ENCODE measurements around the gene PLA2G12B. TPM values are rescaled to one million over a fixed set of nuclear protein-coding genes. Genes with fewer than 3 reads are reported as not detected.
"Not testable (repeated sequence)": the region's sequence is repeated elsewhere in the genome, so short reads cannot be mapped to it uniquely, and the experiment has no call there.

PLA2G12B gene
- total RNA-seq, 4 donors from 2014 or later = not detected

DNA sequence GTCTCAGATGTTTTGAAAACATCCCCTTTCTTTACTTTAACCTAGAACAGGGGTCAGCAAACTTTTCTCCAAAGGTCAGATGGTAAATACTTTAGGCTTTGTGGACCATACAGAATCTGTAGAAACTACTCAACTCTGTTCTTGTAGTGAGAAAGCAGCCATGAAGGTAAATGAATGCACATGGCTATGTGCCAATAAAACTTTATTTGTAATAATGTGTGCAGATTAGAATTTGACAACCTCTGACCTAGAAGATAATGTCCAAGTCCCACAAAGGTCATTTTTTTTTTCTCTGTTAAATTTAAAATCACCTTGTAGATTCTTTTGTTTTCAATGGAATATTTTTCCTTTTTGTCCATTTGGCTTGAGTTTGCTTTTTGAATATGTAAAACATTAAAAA, 43.9 kb downstream of the PLA2G12B start:
- Histone ChIP-seq H3K36me3 (no peaks in the 10 kb centered on the region), H3K27me3 (no peaks in the 10 kb centered on the region), H3K4me3 (no peak overlapping the region), H3K9me3 (no peaks in the 10 kb centered on the region), H3K27ac (replicated peaks in 1 of 4) (no peak overlapping the region), H3K4me1 (no peaks in the 10 kb centered on the region)
- DNase-seq (ENCODE audit: extremely low spot score) = no peak
- intact Hi-C loops (cut with DNase I) = no loop called here
- TF ChIP-seq EP300 (IDR thresholded peaks at IDR 0.05) = no peak
- TF ChIP-seq POLR2A (IDR thresholded peaks at IDR 0.05; ENCODE audit: low read depth) = no peak
- no peak for TF ChIP-seq POLR2AphosphoS5 (IDR thresholded peaks at IDR 0.05)
- TF ChIP-seq, protein P1, sequence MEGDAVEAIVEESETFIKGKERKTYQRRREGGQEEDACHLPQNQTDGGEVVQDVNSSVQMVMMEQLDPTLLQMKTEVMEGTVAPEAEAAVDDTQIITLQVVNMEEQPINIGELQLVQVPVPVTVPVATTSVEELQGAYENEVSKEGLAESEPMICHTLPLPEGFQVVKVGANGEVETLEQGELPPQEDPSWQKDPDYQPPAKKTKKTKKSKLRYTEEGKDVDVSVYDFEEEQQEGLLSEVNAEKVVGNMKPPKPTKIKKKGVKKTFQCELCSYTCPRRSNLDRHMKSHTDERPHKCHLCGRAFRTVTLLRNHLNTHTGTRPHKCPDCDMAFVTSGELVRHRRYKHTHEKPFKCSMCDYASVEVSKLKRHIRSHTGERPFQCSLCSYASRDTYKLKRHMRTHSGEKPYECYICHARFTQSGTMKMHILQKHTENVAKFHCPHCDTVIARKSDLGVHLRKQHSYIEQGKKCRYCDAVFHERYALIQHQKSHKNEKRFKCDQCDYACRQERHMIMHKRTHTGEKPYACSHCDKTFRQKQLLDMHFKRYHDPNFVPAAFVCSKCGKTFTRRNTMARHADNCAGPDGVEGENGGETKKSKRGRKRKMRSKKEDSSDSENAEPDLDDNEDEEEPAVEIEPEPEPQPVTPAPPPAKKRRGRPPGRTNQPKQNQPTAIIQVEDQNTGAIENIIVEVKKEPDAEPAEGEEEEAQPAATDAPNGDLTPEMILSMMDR (IDR thresholded peaks at IDR 0.05) = no peak

DNA sequence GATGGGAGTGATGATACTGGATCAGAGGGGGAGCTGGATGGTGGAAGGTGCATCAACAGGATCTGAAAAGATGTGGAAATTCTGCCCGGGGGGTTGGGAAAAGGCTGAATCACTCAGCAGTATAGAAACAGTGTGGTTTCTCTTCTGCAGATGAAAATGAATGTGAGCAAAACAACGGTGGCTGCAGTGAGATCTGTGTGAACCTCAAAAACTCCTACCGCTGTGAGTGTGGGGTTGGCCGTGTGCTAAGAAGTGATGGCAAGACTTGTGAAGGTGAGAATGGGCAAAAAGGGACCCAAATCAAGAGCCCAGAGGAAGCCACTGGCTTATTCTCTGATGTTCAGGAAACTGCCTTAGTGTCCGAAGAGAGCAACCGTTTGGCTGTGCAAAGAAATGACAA, 48.2 kb downstream of the PLA2G12B start:
- intact Hi-C loops (cut with DNase I) = no loop called here
- Histone ChIP-seq H3K4me3 (no peak overlapping the region), H3K4me1 (no peaks in the 10 kb centered on the region), H3K27ac (replicated peaks in 1 of 4) (no peak overlapping the region), H3K27me3 (no peaks in the 10 kb centered on the region), H3K9me3 (no peaks in the 10 kb centered on the region), H3K36me3 (no peaks in the 10 kb centered on the region)
- TF ChIP-seq POLR2A (IDR thresholded peaks at IDR 0.05; ENCODE audit: low read depth) = no peak
- TF ChIP-seq EP300 (IDR thresholded peaks at IDR 0.05) = no peak
- TF ChIP-seq, protein P1 (IDR thresholded peaks at IDR 0.05) = no peak
- no peak for TF ChIP-seq POLR2AphosphoS5 (IDR thresholded peaks at IDR 0.05)
- WGBS = 87% methylated on average over 6 of the region's 6 CpGs
- DNase-seq (ENCODE audit: extremely low spot score) = no peak

DNA sequence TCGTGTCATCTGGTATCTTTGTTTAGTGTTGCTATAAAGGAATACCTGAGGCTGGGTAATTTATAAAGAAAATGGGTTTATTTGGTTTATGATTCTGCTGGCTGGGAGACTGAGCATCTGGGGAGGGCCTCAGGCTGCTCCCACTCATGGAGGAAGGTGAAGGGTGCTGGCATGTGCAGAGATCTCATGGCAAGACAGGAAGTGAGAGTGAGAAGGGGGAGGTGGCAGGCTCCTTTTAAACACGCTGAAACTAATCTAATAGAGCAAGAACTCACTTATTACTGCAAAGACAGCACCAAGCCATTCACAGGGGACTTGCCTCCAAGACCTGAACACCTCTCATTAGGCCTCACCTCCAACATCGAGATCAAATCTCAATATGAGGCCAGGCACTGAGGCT, 49.8 kb downstream of the PLA2G12B start:
- TF ChIP-seq POLR2AphosphoS5 (IDR thresholded peaks at IDR 0.05) = no peak
- WGBS = 80% methylated on average over 3 of the region's 3 CpGs
- Histone ChIP-seq H3K9me3 (no peaks in the 10 kb centered on the region), H3K27ac (replicated peaks in 1 of 4) (no peak overlapping the region), H3K4me3 (no peak overlapping the region), H3K36me3 (no peaks in the 10 kb centered on the region), H3K27me3 (no peaks in the 10 kb centered on the region), H3K4me1 (no peaks in the 10 kb centered on the region)
- intact Hi-C loops (cut with DNase I) = no loop called here
- DNase-seq (ENCODE audit: extremely low spot score) = no peak

DNA sequence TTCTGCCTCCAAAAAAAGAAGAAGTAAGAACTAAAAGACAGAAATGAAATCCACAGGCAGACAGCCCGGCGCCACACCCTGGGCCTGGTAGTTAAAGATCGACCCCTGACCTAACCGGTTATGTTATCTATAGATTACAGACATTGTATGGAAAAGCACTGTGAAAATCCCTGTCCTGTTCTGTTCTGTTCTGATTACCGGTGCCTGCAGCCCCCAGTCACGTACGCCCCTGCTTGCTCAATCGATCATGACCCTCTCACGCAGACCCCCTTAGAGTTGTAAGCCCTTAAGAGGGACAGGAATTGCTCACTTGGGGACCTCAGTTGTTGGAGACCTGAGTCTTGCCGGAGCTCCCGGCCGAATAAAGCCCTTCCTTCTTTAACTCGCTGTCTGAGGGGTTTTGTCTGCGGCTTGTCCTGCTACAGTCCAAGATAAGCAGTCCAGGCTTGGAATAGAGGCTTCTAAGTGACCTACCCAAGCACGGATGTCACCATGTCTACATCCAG, 50.6 kb downstream of the PLA2G12B start:
- H3K4me1 ChIP-seq; DNase-seq (ENCODE audit: extremely low spot score); H3K4me3 ChIP-seq; H3K27ac ChIP-seq (replicated peaks in 1 of 4); intact Hi-C loops (cut with DNase I); H3K9me3 ChIP-seq; H3K27me3 ChIP-seq; H3K36me3 ChIP-seq: not testable (repeated sequence)
- 92% methylated on average over 15 of the region's 15 CpGs for WGBS

DNA sequence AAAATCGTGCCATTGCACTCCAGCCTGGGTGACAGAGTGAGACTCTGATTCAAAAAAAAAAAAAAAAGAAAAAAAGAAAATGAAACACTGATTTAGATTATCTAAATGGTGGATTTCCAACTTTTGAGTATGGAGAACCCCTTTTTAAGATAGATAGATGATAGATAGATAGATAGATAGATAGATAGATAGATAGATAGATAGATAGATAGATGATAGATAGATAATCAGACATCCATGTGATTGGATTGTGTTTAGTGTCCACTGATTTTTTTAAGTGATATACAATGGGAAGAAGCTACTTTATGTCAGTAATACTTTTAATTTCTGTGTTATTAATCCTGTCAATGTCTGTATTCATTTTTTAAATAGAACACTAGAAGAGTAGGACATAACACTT, 55.1 kb downstream of the PLA2G12B start:
- DNase-seq (ENCODE audit: extremely low spot score) = no peak
- Histone ChIP-seq H3K4me1 (no peaks in the 10 kb centered on the region), H3K27ac (replicated peaks in 1 of 4) (no peak overlapping the region), H3K9me3 (no peaks in the 10 kb centered on the region), H3K4me3 (no peak overlapping the region), H3K36me3 (no peaks in the 10 kb centered on the region), H3K27me3 (peaks cover 0 to 6% (median 0%) of the 10 kb centered on the region in 4 donors)
- intact Hi-C loops (cut with DNase I) = no loop called here
- TF ChIP-seq EP300 (IDR thresholded peaks at IDR 0.05) = no peak
- TF ChIP-seq, protein P1 (IDR thresholded peaks at IDR 0.05) = no peak
- no peak for TF ChIP-seq POLR2A (IDR thresholded peaks at IDR 0.05; ENCODE audit: low read depth)
- TF ChIP-seq POLR2AphosphoS5 (IDR thresholded peaks at IDR 0.05) = no peak
- WGBS = 94% methylated on average over 1 of the region's 1 CpG

DNA sequence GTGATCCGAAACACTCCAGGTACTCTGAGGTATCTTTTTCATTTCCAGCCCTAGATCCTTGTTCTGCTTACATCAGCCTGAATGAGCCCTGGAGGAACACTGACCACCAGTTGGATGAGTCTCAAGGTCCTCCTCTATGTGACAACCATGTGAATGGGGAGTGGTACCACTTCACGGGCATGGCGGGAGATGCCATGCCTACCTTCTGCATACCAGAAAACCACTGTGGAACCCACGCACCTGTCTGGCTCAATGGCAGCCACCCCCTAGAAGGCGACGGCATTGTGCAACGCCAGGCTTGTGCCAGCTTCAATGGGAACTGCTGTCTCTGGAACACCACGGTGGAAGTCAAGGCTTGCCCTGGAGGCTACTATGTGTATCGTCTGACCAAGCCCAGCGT, 56.0 kb downstream of the PLA2G12B start:
- intact Hi-C loops (cut with DNase I) = no loop called here
- Histone ChIP-seq H3K27ac (replicated peaks in 1 of 4) (no peak overlapping the region), H3K4me1 (no peaks in the 10 kb centered on the region), H3K9me3 (no peaks in the 10 kb centered on the region), H3K4me3 (no peak overlapping the region), H3K27me3 (peaks cover 0 to 6% (median 0%) of the 10 kb centered on the region in 4 donors), H3K36me3 (no peaks in the 10 kb centered on the region)
- TF ChIP-seq EP300 (IDR thresholded peaks at IDR 0.05) = no peak
- no peak for TF ChIP-seq POLR2A (IDR thresholded peaks at IDR 0.05; ENCODE audit: low read depth)
- TF ChIP-seq, protein P1 (IDR thresholded peaks at IDR 0.05) = no peak
- TF ChIP-seq POLR2AphosphoS5 (IDR thresholded peaks at IDR 0.05) = no peak
- no peak for DNase-seq (ENCODE audit: extremely low spot score)
- 94% methylated on average over 10 of the region's 10 CpGs for WGBS

All from esophagus muscularis mucosa (tissue), 4 donors.